Vagina (tissue), 2 donors: Measurements from ENCODE around the gene SLC46A3.

Source experiments
- POLR2A ChIP-seq, 2 donors: fragments of 450-650 bp; IDR thresholded peaks; one replicate each; pipeline ENCODE4 v1.6.1; 2017; ENCODE audit warnings: antibody characterized with exemption in 2 of 2, mild to moderate bottlenecking in 2 of 2, moderate library complexity in 2 of 2
- POLR2AphosphoS5 ChIP-seq, 2 donors: sonication (generic); formaldehyde crosslinking; IDR thresholded peaks; one replicate each; pipeline ENCODE4 v1.9.0; 2017; ENCODE audit warnings: antibody characterized with exemption in 2 of 2, mild to moderate bottlenecking in 2 of 2, low read depth in 1 of 2; ENCODE audit not compliant: insufficient read depth in 1 of 2

- TF ChIP-seq POLR2A (IDR thresholded peaks at IDR 0.05), result no peak
- no peak for TF ChIP-seq POLR2AphosphoS5 (IDR thresholded peaks at IDR 0.05; ENCODE audit: insufficient read depth in 1 of 2, low read depth in 1 of 2)
Observed at GRCh38 chr13:28653111-28653510, 65.7 kb downstream of the SLC46A3 start.
